Transverse colon (tissue), 4 donors: ENCODE data around the gene CLDN5. TPM values are rescaled to one million over a fixed set of nuclear protein-coding genes. Genes with fewer than 3 reads are reported as not detected.

Experiments
- DNase-seq: peaks from one replicate; pipeline ENCODE4 v3.0.0-alpha.2; 2019
- H3K27ac ChIP-seq, 4 donors: fragments of 200-600 bp; sonication (generic); 2 replicates each; pipeline ENCODE4 v1.5.1; 2016 to 2018; ENCODE audit warnings: inconsistent platforms in 4 of 4
- H3K27me3 ChIP-seq: fragments of 200-600 bp; sonication (generic); 2 replicates; pipeline ENCODE4 v1.5.1; 2017; ENCODE audit warnings: inconsistent platforms
- H3K36me3 ChIP-seq, 4 donors: fragments of 200-600 bp; sonication (generic); 2 replicates each; pipeline ENCODE4 v1.5.1; 2017 to 2019; ENCODE audit warnings: inconsistent platforms in 4 of 4
- H3K4me1 ChIP-seq, 4 donors: fragments of 200-600 bp; sonication (generic); 2 replicates each; pipeline ENCODE4 v1.5.1; 2017 to 2020; ENCODE audit warnings: inconsistent platforms in 4 of 4
- H3K4me3 ChIP-seq, 4 donors: fragments of 200-600 bp; sonication (generic); 1 replicate in 1 of 4; 2 replicates in 3 of 4; pipeline versions ENCODE4 v1.5.1 to v1.6.1; 2017 to 2019; ENCODE audit warnings: inconsistent platforms in 4 of 4
- H3K9me3 ChIP-seq, 2 donors: fragments of 200-600 bp; sonication (generic); 2 replicates each; pipeline ENCODE4 v1.5.1; 2017 to 2019; ENCODE audit warnings: inconsistent platforms in 2 of 2
- EP300 ChIP-seq: sonication (generic); formaldehyde crosslinking; IDR thresholded peaks from one replicate; pipeline ENCODE4 v1.6.1; 2017; ENCODE audit warnings: antibody characterized with exemption, low read depth
- POLR2A ChIP-seq: fragments of 450-650 bp; IDR thresholded peaks from one replicate; pipeline ENCODE4 v1.6.1; 2016; ENCODE audit warnings: antibody characterized with exemption, mild to moderate bottlenecking, moderate library complexity
- POLR2AphosphoS5 ChIP-seq, 3 donors: sonication (generic); formaldehyde crosslinking; IDR thresholded peaks; one replicate each; pipeline ENCODE4 v1.6.1; 2016; ENCODE audit warnings: antibody characterized with exemption in 3 of 3
- WGBS, 2 donors: methylation state at CpG; one replicate each; pipeline ENCODE4 v1.1.5; 2018; ENCODE audit warnings: low coverage in 1 of 2; 5-methylcytosine and 5-hydroxymethylcytosine counted together
- in situ Hi-C, 4 donors: fragments of 200-750 bp; cut with MboI; loops; one replicate each; pipeline versions ENCODE4 v1.15.0 to v1.15.1; 2017; ENCODE audit warnings: low sequenced_read_pairs in 3 of 4, low pct_ligation_motif_present in 1 of 4, low pct_unique_long_range_greater_than_20kb in 1 of 4
- intact Hi-C: fragments of 100-400 bp; cut with DNase I; formaldehyde crosslinking; loops from one replicate; pipeline ENCODE4 v1.15.1; 2023; ENCODE audit warnings: low total_unique reads
- total RNA-seq, 4 donors: library from RNA; depleted of rRNA; stranded (reverse); fragments of >200 nt; gene quantifications; one replicate each; pipeline ENCODE4 v1.1.0, GENCODE V29; 2016
- TF ChIP-seq, protein P1 (sequence below), 5 experiments: fragments of 200-600 bp in 3 of 5; fragments of 450-650 bp in 2 of 5; sonication (generic) in 3 of 5; IDR thresholded peaks; 1 replicate in 2 of 5; 2 replicates in 3 of 5; pipeline ENCODE4 v1.5.1; 2016 to 2017; ENCODE audit warnings: antibody characterized with exemption in 5 of 5, inconsistent platforms in 3 of 5, mild to moderate bottlenecking in 2 of 5, moderate library complexity in 1 of 5

Gene CLDN5
- total RNA-seq, 4 donors from 2014 or later = 29.5 to 126 (median 63.9) TPM

GRCh38 chr22:19517919-19518611, 6.1 kb downstream of the CLDN5 start:
- 94% methylated on average over 12 of the region's 12 CpGs; no CpG with 5 or more reads in 1 of the 2 donors for WGBS, 2 donors
- Histone ChIP-seq H3K36me3 (no peaks in the 10 kb centered on the region), H3K4me3 (no peak overlapping the region), H3K27ac (no peak overlapping the region), H3K4me1 (peaks cover 0 to 3% (median under 1%) of the 10 kb centered on the region in 4 donors), H3K27me3 (peaks cover 11% of the 10 kb centered on the region), H3K9me3 (no peaks in the 10 kb centered on the region)
- in situ Hi-C loops = no loop called here
- intact Hi-C loops = no loop called here
- no peak for TF ChIP-seq POLR2A
- TF ChIP-seq EP300 = no peak
- TF ChIP-seq, protein P1, sequence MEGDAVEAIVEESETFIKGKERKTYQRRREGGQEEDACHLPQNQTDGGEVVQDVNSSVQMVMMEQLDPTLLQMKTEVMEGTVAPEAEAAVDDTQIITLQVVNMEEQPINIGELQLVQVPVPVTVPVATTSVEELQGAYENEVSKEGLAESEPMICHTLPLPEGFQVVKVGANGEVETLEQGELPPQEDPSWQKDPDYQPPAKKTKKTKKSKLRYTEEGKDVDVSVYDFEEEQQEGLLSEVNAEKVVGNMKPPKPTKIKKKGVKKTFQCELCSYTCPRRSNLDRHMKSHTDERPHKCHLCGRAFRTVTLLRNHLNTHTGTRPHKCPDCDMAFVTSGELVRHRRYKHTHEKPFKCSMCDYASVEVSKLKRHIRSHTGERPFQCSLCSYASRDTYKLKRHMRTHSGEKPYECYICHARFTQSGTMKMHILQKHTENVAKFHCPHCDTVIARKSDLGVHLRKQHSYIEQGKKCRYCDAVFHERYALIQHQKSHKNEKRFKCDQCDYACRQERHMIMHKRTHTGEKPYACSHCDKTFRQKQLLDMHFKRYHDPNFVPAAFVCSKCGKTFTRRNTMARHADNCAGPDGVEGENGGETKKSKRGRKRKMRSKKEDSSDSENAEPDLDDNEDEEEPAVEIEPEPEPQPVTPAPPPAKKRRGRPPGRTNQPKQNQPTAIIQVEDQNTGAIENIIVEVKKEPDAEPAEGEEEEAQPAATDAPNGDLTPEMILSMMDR (IDR thresholded peaks at IDR 0.05) = no peak
- TF ChIP-seq POLR2AphosphoS5 (IDR thresholded peaks at IDR 0.05) = no peak
- no peak for DNase-seq

GRCh38 chr22:19517171-19517500, 7.1 kb downstream of the CLDN5 start:
- in situ Hi-C loops (no loop called here), intact Hi-C loops (no loop called here)
- TF ChIP-seq POLR2A (no peak), POLR2AphosphoS5 (IDR thresholded peaks at IDR 0.05) (no peak), EP300 (no peak)
- TF ChIP-seq, protein P1 (IDR thresholded peaks at IDR 0.05) = no peak
- Histone ChIP-seq H3K4me3 (no peak overlapping the region), H3K4me1 (no peaks in the 10 kb centered on the region), H3K27me3 (peaks cover 2% of the 10 kb centered on the region), H3K36me3 (no peaks in the 10 kb centered on the region), H3K27ac (no peak overlapping the region), H3K9me3 (no peaks in the 10 kb centered on the region)
- DNase-seq = no peak
- WGBS, 2 donors = 95% methylated on average over 10 of the region's 10 CpGs; no CpG with 5 or more reads in 1 of the 2 donors

DNA sequence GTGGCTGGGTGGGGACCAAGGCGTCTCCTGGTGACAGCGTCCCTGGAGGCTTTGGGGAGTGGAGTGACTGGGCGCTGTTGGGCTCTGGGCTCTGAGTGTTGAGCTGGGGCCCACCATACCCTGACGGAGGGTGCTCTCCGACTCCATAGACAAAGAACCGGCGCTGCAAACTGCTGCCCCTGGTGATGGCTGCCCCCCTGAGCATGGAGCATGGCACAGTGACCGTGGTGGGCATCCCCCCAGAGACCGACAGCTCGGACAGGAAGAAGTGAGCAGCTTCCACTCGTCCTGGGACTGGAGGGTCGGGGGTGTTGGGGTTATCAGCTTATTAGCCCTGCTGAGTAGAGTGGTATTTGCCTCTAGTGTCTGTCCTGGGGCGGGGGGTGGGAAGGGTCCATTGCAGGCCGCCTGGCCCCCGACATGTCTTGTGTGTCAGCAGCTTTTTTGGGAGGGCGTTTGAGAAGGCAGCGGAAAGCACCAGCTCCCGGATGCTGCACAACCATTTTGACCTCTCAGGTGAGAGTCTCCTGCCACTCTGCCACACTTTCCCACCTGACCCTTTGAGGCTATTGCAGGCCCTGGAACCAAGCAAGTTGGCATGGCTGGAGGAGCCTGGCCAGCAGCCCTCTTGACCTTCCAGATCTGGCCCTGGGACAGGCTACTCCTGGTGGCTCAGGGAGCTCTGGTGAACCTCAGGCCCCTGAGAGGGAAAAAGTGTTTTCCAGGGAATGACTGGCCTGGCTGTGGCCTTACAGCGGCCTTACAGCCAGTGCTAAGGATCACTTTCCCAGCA, 7.6 kb downstream of the CLDN5 start:
- Histone ChIP-seq H3K27me3 (no peaks in the 10 kb centered on the region), H3K36me3 (no peaks in the 10 kb centered on the region), H3K9me3 (no peaks in the 10 kb centered on the region), H3K27ac (no peak overlapping the region), H3K4me1 (no peaks in the 10 kb centered on the region), H3K4me3 (no peak overlapping the region)
- in situ Hi-C loops (no loop called here), intact Hi-C loops (no loop called here)
- TF ChIP-seq, protein P1 (IDR thresholded peaks at IDR 0.05) = no peak
- no peak for TF ChIP-seq POLR2A
- TF ChIP-seq POLR2AphosphoS5 (IDR thresholded peaks at IDR 0.05) = no peak
- no peak for TF ChIP-seq EP300
- DNase-seq = no peak
- 91% methylated on average over 19 of the region's 19 CpGs; no CpG with 5 or more reads in 1 of the 2 donors for WGBS, 2 donors

GRCh38 chr22:19515654-19516377, 8.4 kb downstream of the CLDN5 start:
- Histone ChIP-seq H3K9me3 (no peaks in the 10 kb centered on the region), H3K36me3 (no peaks in the 10 kb centered on the region), H3K27me3 (no peaks in the 10 kb centered on the region), H3K4me1 (no peaks in the 10 kb centered on the region), H3K27ac (no peak overlapping the region), H3K4me3 (no peak overlapping the region)
- 94 to 100% methylated on average over 1 to 12 of the region's 12 CpGs for WGBS, 2 donors
- in situ Hi-C loops (no loop called here), intact Hi-C loops (no loop called here)
- TF ChIP-seq EP300 (no peak), POLR2AphosphoS5 (IDR thresholded peaks at IDR 0.05) (no peak), POLR2A (no peak)
- TF ChIP-seq, protein P1 (IDR thresholded peaks at IDR 0.05) = no peak
- no peak for DNase-seq
